A549 (cell line): ENCODE results near the gene ST8SIA3. TPM values are rescaled to one million over a fixed set of nuclear protein-coding genes. Genes with fewer than 3 reads are reported as not detected.

Source experiments
- ATAC-seq, 2 experiments: fragments of 200-7000 bp in 1 of 2; fragments of >200 bp in 1 of 2; cut with Nextera tagmentation in 1 of 2; cut with Tn5 transposase in 1 of 2; 3 replicates each; pipeline versions ENCODE4 v1.8.0 to v1.9.1; 2018 to 2020; ENCODE audit warnings: mild to moderate bottlenecking in 1 of 2, moderate library complexity in 1 of 2
- CTCF ChIA-PET: fragments of 300-600 bp; sonication (Branson Sonifier 250); formaldehyde crosslinking; extraction: SDS; loops from one replicate; lab custom pipeline; 2021; ENCODE audit warnings: antibody characterized with exemption, inconsistent platforms; lab: Yijun Ruan, JAX
- POLR2A ChIA-PET: fragments of 350-600 bp; formaldehyde crosslinking; extraction: SDS; loops from one replicate; lab custom pipeline; 2021; ENCODE audit warnings: antibody characterized with exemption, inconsistent platforms; lab: Yijun Ruan, JAX
- DNase-seq, 2 experiments: peaks; one replicate each; pipeline versions ENCODE4 v3.0.0 to v3.0.0-alpha.2; 2011 to 2016; ENCODE audit warnings: low read depth in 1 of 2, low spot score in 1 of 2
- FAIRE-seq: peaks from 2 replicates; lab custom pipeline; 2011; peaks lifted over from hg19 to GRCh38; lab: Jason Lieb, UNC
- H3K27ac ChIP-seq, 2 experiments: fragments of >200 bp; sonication (Bioruptor Twin); formaldehyde crosslinking; 3 replicates each; pipeline ENCODE4 v1.5.1; 2016 to 2017
- H3K4me1 ChIP-seq: fragments of >200 bp; sonication (Bioruptor Twin); formaldehyde crosslinking; 3 replicates; pipeline ENCODE4 v1.6.1; 2016
- H3K4me2 ChIP-seq: fragments of >200 bp; sonication (Bioruptor Twin); formaldehyde crosslinking; 3 replicates; pipeline ENCODE4 v1.6.1; 2016
- H3K4me3 ChIP-seq: fragments of >200 bp; sonication (Bioruptor Twin); formaldehyde crosslinking; 3 replicates; pipeline ENCODE4 v1.5.1; 2016
- H3K9me3 ChIP-seq: fragments of >200 bp; sonication (Bioruptor Twin); formaldehyde crosslinking; 3 replicates; pipeline ENCODE4 v1.6.1; 2016
- ATOH8 ChIP-seq: fragments of 250-450 bp; sonication (Bioruptor Pico); IDR thresholded peaks from 2 replicates; pipeline ENCODE4 v1.5.0; 2020; ENCODE audit warnings: low read depth, mild to moderate bottlenecking, moderate library complexity
- CBX8 ChIP-seq: fragments of 200-600 bp; sonication (generic); IDR thresholded peaks from 2 replicates; pipeline ENCODE4 v1.6.1; 2016
- CHD2 ChIP-seq: fragments of 150-350 bp; IDR thresholded peaks from 2 replicates; pipeline ENCODE4 v1.6.1; 2014; ENCODE audit warnings: low read length; ENCODE audit not compliant: partially characterized antibody
- CTCF ChIP-seq: fragments of >200 bp; sonication (Bioruptor Twin); formaldehyde crosslinking; IDR thresholded peaks from 3 replicates; pipeline ENCODE4 v1.5.1; 2016
- EHF ChIP-seq: fragments of 250-450 bp; sonication (Bioruptor Pico); IDR thresholded peaks from 2 replicates; pipeline ENCODE4 v1.5.0; 2020; ENCODE audit warnings: mild to moderate bottlenecking
- EHMT2 ChIP-seq: fragments of 200-600 bp; sonication (generic); IDR thresholded peaks from 2 replicates; pipeline ENCODE4 v1.6.1; 2016; ENCODE audit warnings: antibody characterized with exemption, low read depth, mild to moderate bottlenecking, moderate library complexity
- FOSB ChIP-seq: fragments of 250-450 bp; sonication (Bioruptor Pico); IDR thresholded peaks from 2 replicates; pipeline ENCODE4 v1.5.0; 2020; ENCODE audit warnings: mild to moderate bottlenecking, moderate library complexity
- HES2 ChIP-seq: fragments of >200 bp; sonication (Bioruptor Twin); formaldehyde crosslinking; IDR thresholded peaks from 2 replicates; pipeline ENCODE4 v1.6.1; 2016
- HOXA7 ChIP-seq: fragments of 250-450 bp; sonication (Bioruptor Pico); IDR thresholded peaks from 2 replicates; pipeline ENCODE4 v1.5.0; 2020; ENCODE audit warnings: mild to moderate bottlenecking, moderate library complexity
- HOXB5 ChIP-seq: fragments of 250-450 bp; sonication (Bioruptor Pico); IDR thresholded peaks from 2 replicates; pipeline ENCODE4 v1.5.0; 2020; ENCODE audit warnings: mild to moderate bottlenecking, moderate library complexity
- JUNB ChIP-seq: fragments of >200 bp; sonication (Bioruptor Twin); formaldehyde crosslinking; IDR thresholded peaks from 2 replicates; pipeline ENCODE4 v1.6.1; 2016
- KDM1A ChIP-seq: fragments of 200-600 bp; sonication (generic); IDR thresholded peaks from 2 replicates; pipeline ENCODE4 v1.6.1; 2016; ENCODE audit warnings: low read depth, mild to moderate bottlenecking
- MAFK ChIP-seq: fragments of 450-650 bp; IDR thresholded peaks from 2 replicates; pipeline ENCODE4 v1.6.1; 2014; ENCODE audit not compliant: partially characterized antibody
- MAX ChIP-seq: IDR thresholded peaks from 2 replicates; pipeline ENCODE4 v1.6.1; 2012
- MAZ ChIP-seq: fragments of 150-350 bp; IDR thresholded peaks from 2 replicates; pipeline ENCODE4 v1.6.1; 2014; ENCODE audit warnings: antibody characterized with exemption, low read depth, low read length, borderline replicate concordance
- MYC ChIP-seq: IDR thresholded peaks from 2 replicates; pipeline ENCODE4 v1.6.1; 2012; ENCODE audit warnings: mild to moderate bottlenecking, inconsistent platforms, low read length, improper control_type of control experiment, borderline replicate concordance
- NR3C1 ChIP-seq: fragments of >200 bp; sonication (Bioruptor Twin); formaldehyde crosslinking; IDR thresholded peaks from 3 replicates; pipeline ENCODE4 v1.6.1; 2017
- PBX3 ChIP-seq: IDR thresholded peaks from 2 replicates; pipeline ENCODE4 v1.6.1; 2012
- PHF8 ChIP-seq: fragments of 200-600 bp; sonication (generic); IDR thresholded peaks from 2 replicates; pipeline ENCODE4 v1.6.1; 2016; ENCODE audit warnings: low read depth, mild to moderate bottlenecking, antibody characterized with exemption, moderate library complexity, borderline replicate concordance
- POLR2A ChIP-seq: IDR thresholded peaks from 2 replicates; pipeline ENCODE4 v1.6.1; 2012; ENCODE audit warnings: mild to moderate bottlenecking, low read length
- POLR2AphosphoS2 ChIP-seq: conservative IDR thresholded peaks from 2 replicates; pipeline ENCODE4 v1.6.1; 2012; ENCODE audit warnings: low read length, improper control_type of control experiment, inconsistent platforms
- RAD21 ChIP-seq, 2 experiments: fragments of >200 bp in 1 of 2; sonication (Bioruptor Twin) in 1 of 2; formaldehyde crosslinking in 1 of 2; IDR thresholded peaks in 1 of 2; conservative IDR thresholded peaks in 1 of 2; 2 replicates in 1 of 2; 3 replicates in 1 of 2; pipeline ENCODE4 v1.6.1; 2012 to 2018; ENCODE audit warnings: inconsistent platforms in 1 of 2
- SREBF2 ChIP-seq: fragments of 450-650 bp; IDR thresholded peaks from 2 replicates; pipeline ENCODE4 v1.6.1; 2014; ENCODE audit warnings: mild to moderate bottlenecking, moderate library complexity
- TP53 ChIP-seq: fragments of 250-450 bp; sonication (Bioruptor Pico); IDR thresholded peaks from 2 replicates; pipeline ENCODE4 v1.5.0; 2021; ENCODE audit warnings: mild to moderate bottlenecking, moderate library complexity
- USF2 ChIP-seq: fragments of 450-650 bp; IDR thresholded peaks from 2 replicates; pipeline ENCODE4 v1.6.1; 2014; ENCODE audit warnings: antibody characterized with exemption
- WGBS: methylation state at CpG from one replicate; pipeline ENCODE4 v1.1.6; 2017; ENCODE audit errors: missing lambda C conversion rate; 5-methylcytosine and 5-hydroxymethylcytosine counted together
- polyA plus RNA-seq, 4 experiments: library from polyadenylated mRNA; depleted of rRNA in 3 of 4; stranded (reverse); fragments of >200 nt; fragmentation: RNase III in 1 of 4; extraction: RNeasy Plus Mini Kit Qiagen cat#74134 plus additional on column Dnase treatment in 1 of 4; gene quantifications; 2 replicates in 3 of 4; 3 replicates in 1 of 4; pipeline ENCODE4 v1.2.3, GENCODE V29; 2011 to 2017

ST8SIA3 gene
- polyA plus RNA-seq, 2 of the 4 experiments (the other 2 are of a cell fraction) = not detected

GRCh38 chr18:57329856-57330255 is 22.5 kb upstream of the ST8SIA3 start:
- H3K4me3 ChIP-seq = no peak overlapping the region
- POLR2A ChIA-PET = no interaction called here
- TF ChIP-seq PHF8 (no peak), POLR2AphosphoS2 (no peak), SREBF2 (no peak), HOXB5 (CRISPR knock-in tag) (no peak), FOSB (CRISPR knock-in tag) (no peak), ATOH8 (no peak), PBX3 (no peak), EHMT2 (no peak)
- no peak for ATAC-seq
- no peak overlapping the region for H3K27ac ChIP-seq
- H3K9me3 ChIP-seq = no peaks in the 10 kb centered on the region
- no peak overlapping the region for H3K4me2 ChIP-seq
- DNase-seq = no peak
- WGBS = 30% methylated on average over 5 of the region's 5 CpGs
- CTCF ChIA-PET = interaction anchor here (1.4 kb wide), 1 partner anchor 109 kb away, joined by 3 read pairs; no protein-coding TSS in a partner anchor
- FAIRE-seq = no peak
- H3K4me1 ChIP-seq = no peaks in the 10 kb centered on the region

GRCh38 chr18:57331718-57332117 is 20.6 kb upstream of the ST8SIA3 start:
- DNase-seq (no peak), ATAC-seq (no peak), FAIRE-seq (no peak)
- no peak overlapping the region for H3K4me2 ChIP-seq
- no peak overlapping the region for H3K27ac ChIP-seq
- H3K4me3 ChIP-seq = no peak overlapping the region
- 56% methylated on average over 2 of the region's 2 CpGs for WGBS
- ChIA-PET POLR2A (no interaction called here), CTCF (no interaction called here)
- H3K4me1 ChIP-seq = no peaks in the 10 kb centered on the region
- H3K9me3 ChIP-seq = no peaks in the 10 kb centered on the region
- TF ChIP-seq TP53 (CRISPR knock-in tag) (no peak), MAFK (peak; percentile 77)

- no peak for ATAC-seq
Observed at GRCh38 chr18:57333940-57334339, 18.4 kb upstream of the ST8SIA3 start.

More at GRCh38 chr18:57333940-57334339, 18.4 kb upstream of the ST8SIA3 start:
- H3K4me3 ChIP-seq = no peak overlapping the region
- TF ChIP-seq MYC (no peak), POLR2A (no peak), HES2 (no peak), CTCF (no peak), RAD21 (conservative IDR thresholded peaks at IDR 0.05 in 1 of 2, IDR thresholded peaks at IDR 0.05 in 1 of 2) (no peak), JUNB (no peak), EHF (CRISPR knock-in tag) (no peak), CBX8 (no peak), PHF8 (no peak), ATOH8 (no peak), HOXA7 (CRISPR knock-in tag) (no peak), NR3C1 (no peak), CHD2 (no peak), MAX (no peak), MAZ (no peak), POLR2AphosphoS2 (no peak), USF2 (no peak), KDM1A (no peak)
- no peak for DNase-seq
- 44% methylated on average over 5 of the region's 5 CpGs for WGBS
- H3K27ac ChIP-seq = no peak overlapping the region
- ChIA-PET POLR2A (no interaction called here), CTCF (no interaction called here)
- no peaks in the 10 kb centered on the region for H3K9me3 ChIP-seq
- no peak for FAIRE-seq
- no peaks in the 10 kb centered on the region for H3K4me1 ChIP-seq
- no peak overlapping the region for H3K4me2 ChIP-seq
